Measurements from ENCODE around the gene COBL.

COBL gene

GRCh38 chr7:51251290-51251689 is 65.3 kb downstream of the COBL start:
- peaks cover 5% of the 10 kb centered on the region for H3K27me3 Mint-ChIP-seq
- no peak overlapping the region for H3K27ac Mint-ChIP-seq
- no peak for DNase-seq
- no peaks in the 10 kb centered on the region for H3K4me1 Mint-ChIP-seq
- no peaks in the 10 kb centered on the region for H3K36me3 Mint-ChIP-seq
- CTCF ChIA-PET, result no interaction called here
- no peaks in the 10 kb centered on the region for H3K9me3 Mint-ChIP-seq
- H3K4me3 Mint-ChIP-seq, result no peak overlapping the region

GRCh38 chr7:51250512-51250911 is 66.1 kb downstream of the COBL start:
- CTCF ChIA-PET, result no interaction called here

GRCh38 chr7:51249991-51250390 is 66.6 kb downstream of the COBL start:
- Mint-ChIP-seq H3K4me1 (no peaks in the 10 kb centered on the region), H3K9me3 (no peaks in the 10 kb centered on the region), H3K27ac (no peak overlapping the region), H3K36me3 (no peaks in the 10 kb centered on the region), H3K27me3 (peaks cover 3% of the 10 kb centered on the region), H3K4me3 (no peak overlapping the region)
- DNase-seq, result no peak
- CTCF ChIA-PET, result no interaction called here

More at GRCh38 chr7:51250512-51250911, 66.1 kb downstream of the COBL start:
- Mint-ChIP-seq H3K36me3 (no peaks in the 10 kb centered on the region), H3K4me3 (no peak overlapping the region), H3K27ac (no peak overlapping the region), H3K9me3 (no peaks in the 10 kb centered on the region), H3K27me3 (peaks cover 6% of the 10 kb centered on the region), H3K4me1 (no peaks in the 10 kb centered on the region)
- DNase-seq, result no peak

- peaks cover 9% of the 10 kb centered on the region for H3K27me3 Mint-ChIP-seq
- H3K36me3 Mint-ChIP-seq, result no peaks in the 10 kb centered on the region
- H3K9me3 Mint-ChIP-seq, result no peaks in the 10 kb centered on the region
- no peaks in the 10 kb centered on the region for H3K4me1 Mint-ChIP-seq
- H3K4me3 Mint-ChIP-seq, result no peak overlapping the region
- no peak for DNase-seq
- CTCF ChIA-PET, result no interaction called here
- H3K27ac Mint-ChIP-seq, result no peak overlapping the region
These were observed 67.2 kb downstream of the COBL start for GRCh38 chr7:51249187-51249945.

GRCh38 chr7:51246258-51247245 is 70.1 kb downstream of the COBL start:
- Mint-ChIP-seq H3K27me3 (peaks cover 9% of the 10 kb centered on the region), H3K4me1 (no peaks in the 10 kb centered on the region), H3K4me3 (no peak overlapping the region), H3K9me3 (no peaks in the 10 kb centered on the region), H3K36me3 (no peaks in the 10 kb centered on the region), H3K27ac (no peak overlapping the region)
- DNase-seq, result no peak
- CTCF ChIA-PET, result no interaction called here

GRCh38 chr7:51244885-51245284 is 71.7 kb downstream of the COBL start:
- Mint-ChIP-seq H3K36me3 (no peaks in the 10 kb centered on the region), H3K9me3 (no peaks in the 10 kb centered on the region), H3K27ac (no peak overlapping the region), H3K27me3 (peaks cover 9% of the 10 kb centered on the region), H3K4me3 (no peak overlapping the region), H3K4me1 (no peaks in the 10 kb centered on the region)
- CTCF ChIA-PET, result no interaction called here
- no peak for DNase-seq

GRCh38 chr7:51244053-51244452 is 72.6 kb downstream of the COBL start:
- Mint-ChIP-seq H3K27me3 (peaks cover 9% of the 10 kb centered on the region), H3K4me3 (no peak overlapping the region), H3K9me3 (no peaks in the 10 kb centered on the region), H3K4me1 (no peaks in the 10 kb centered on the region), H3K27ac (no peak overlapping the region), H3K36me3 (no peaks in the 10 kb centered on the region)
- no peak for DNase-seq
- CTCF ChIA-PET, result interaction anchor here (0.8 kb wide), 1 partner anchor 82 kb away, joined by 3 read pairs; no protein-coding TSS in a partner anchor

- no peak for DNase-seq
- H3K27me3 Mint-ChIP-seq, result peaks cover 9% of the 10 kb centered on the region
- no peak overlapping the region for H3K27ac Mint-ChIP-seq
- no peaks in the 10 kb centered on the region for H3K36me3 Mint-ChIP-seq
- no peaks in the 10 kb centered on the region for H3K9me3 Mint-ChIP-seq
- no peaks in the 10 kb centered on the region for H3K4me1 Mint-ChIP-seq
- no peak overlapping the region for H3K4me3 Mint-ChIP-seq
- CTCF ChIA-PET, result interaction anchor here (0.8 kb wide), 1 partner anchor 81 kb away, joined by 3 read pairs; no protein-coding TSS in a partner anchor
These were observed 73.0 kb downstream of the COBL start for GRCh38 chr7:51243631-51244030.

- Mint-ChIP-seq H3K4me1 (no peaks in the 10 kb centered on the region), H3K27ac (no peak overlapping the region), H3K36me3 (no peaks in the 10 kb centered on the region), H3K27me3 (peaks cover 9% of the 10 kb centered on the region), H3K4me3 (no peak overlapping the region), H3K9me3 (no peaks in the 10 kb centered on the region)
- no peak for DNase-seq
- CTCF ChIA-PET, result interaction anchor here (0.8 kb wide), 1 partner anchor 81 kb away, joined by 3 read pairs; no protein-coding TSS in a partner anchor
These were observed 73.6 kb downstream of the COBL start for GRCh38 chr7:51242881-51243518.

- Mint-ChIP-seq H3K27ac (no peak overlapping the region), H3K4me3 (no peak overlapping the region), H3K36me3 (no peaks in the 10 kb centered on the region), H3K9me3 (no peaks in the 10 kb centered on the region), H3K27me3 (peaks cover 9% of the 10 kb centered on the region), H3K4me1 (no peaks in the 10 kb centered on the region)
- CTCF ChIA-PET, result no interaction called here
- DNase-seq, result no peak
These were observed 74.5 kb downstream of the COBL start for GRCh38 chr7:51242007-51242691.

- no peaks in the 10 kb centered on the region for H3K9me3 Mint-ChIP-seq
- no peak for DNase-seq
- H3K4me1 Mint-ChIP-seq, result no peaks in the 10 kb centered on the region
- H3K27me3 Mint-ChIP-seq, result peaks cover 6% of the 10 kb centered on the region
- no peaks in the 10 kb centered on the region for H3K36me3 Mint-ChIP-seq
- no peak overlapping the region for H3K4me3 Mint-ChIP-seq
- CTCF ChIA-PET, result no interaction called here
- H3K27ac Mint-ChIP-seq, result no peak overlapping the region
These were observed 75.7 kb downstream of the COBL start for GRCh38 chr7:51240868-51241267.

- Mint-ChIP-seq H3K4me1 (no peaks in the 10 kb centered on the region), H3K27ac (no peak overlapping the region), H3K9me3 (no peaks in the 10 kb centered on the region), H3K27me3 (peaks cover 3% of the 10 kb centered on the region), H3K4me3 (no peak overlapping the region), H3K36me3 (no peaks in the 10 kb centered on the region)
- CTCF ChIA-PET, result no interaction called here
- no peak for DNase-seq
These were observed 76.9 kb downstream of the COBL start for GRCh38 chr7:51239691-51240090.

GRCh38 chr7:51238981-51239495 is 77.6 kb downstream of the COBL start:
- Mint-ChIP-seq H3K4me1 (no peaks in the 10 kb centered on the region), H3K4me3 (no peak overlapping the region), H3K27ac (no peak overlapping the region), H3K27me3 (no peaks in the 10 kb centered on the region), H3K36me3 (no peaks in the 10 kb centered on the region), H3K9me3 (no peaks in the 10 kb centered on the region)
- no peak for DNase-seq
- CTCF ChIA-PET, result no interaction called here

Data from activated naive CD4-positive, alpha-beta T cell treated with anti-CD3 and anti-CD28 coated beads, Interleukin-2, amount 10 ng/mL, durations not matched to agents 7 days and 5 days (primary cell).